Astrocyte of the spinal cord (primary cell): ENCODE measurements around the gene GPD2.

Source experiments
- DNase-seq: peaks from one replicate; pipeline ENCODE4 v3.0.0; 2011; ENCODE audit warnings: low read depth, low spot score
- H3K4me3 ChIP-seq: 2 replicates; pipeline ENCODE4 v1.5.1; 2011; ENCODE audit warnings: low read depth, mild to moderate bottlenecking, low read length, moderate library complexity
- CTCF ChIP-seq: IDR thresholded peaks from 2 replicates; pipeline ENCODE4 v1.5.1; 2012; ENCODE audit warnings: low read depth, mild to moderate bottlenecking, low read length, inconsistent platforms
- in situ Hi-C: cut with HindIII; loops from 2 replicates; pipeline ENCODE4 v1.10.0; 2017; ENCODE audit warnings: low sequenced_read_pairs

Gene GPD2

GRCh38 chr2:156483741-156484173 is 47.6 kb downstream of the GPD2 start:
- in situ Hi-C loops = no loop called here
- no peak overlapping the region for H3K4me3 ChIP-seq
- DNase-seq = no peak
- TF ChIP-seq CTCF = no peak

GRCh38 chr2:156486147-156486546 is 50.0 kb downstream of the GPD2 start:
- DNase-seq = peak; percentile 43
- in situ Hi-C loops = no loop called here
- H3K4me3 ChIP-seq = no peak overlapping the region
- TF ChIP-seq CTCF = no peak

GRCh38 chr2:156486614-156487013 is 50.4 kb downstream of the GPD2 start:
- DNase-seq = no peak
- no peak overlapping the region for H3K4me3 ChIP-seq
- in situ Hi-C loops = no loop called here
- TF ChIP-seq CTCF = no peak

GRCh38 chr2:156489195-156489594 is 53.0 kb downstream of the GPD2 start:
- no peak for DNase-seq

GRCh38 chr2:156489750-156490465 is 53.7 kb downstream of the GPD2 start:
- TF ChIP-seq CTCF = no peak
- in situ Hi-C loops = no loop called here
- no peak for DNase-seq
- no peak overlapping the region for H3K4me3 ChIP-seq

More at GRCh38 chr2:156489195-156489594, 53.0 kb downstream of the GPD2 start:
- in situ Hi-C loops = no loop called here
- no peak overlapping the region for H3K4me3 ChIP-seq
- no peak for TF ChIP-seq CTCF

- DNase-seq = no peak
- in situ Hi-C loops = no loop called here
- TF ChIP-seq CTCF = no peak
- H3K4me3 ChIP-seq = no peak overlapping the region
Measured at GRCh38 chr2:156490466-156490840, 54.3 kb downstream of the GPD2 start.
